A549 (cell line): Measurements from ENCODE around the gene ORM2. TPM values are rescaled to one million over a fixed set of nuclear protein-coding genes. Genes with fewer than 3 reads are reported as not detected.
A peak's percentile ranks its signal among the peaks of the same experiment; 100 is the strongest.

ENCODE experiments used
- ATAC-seq, 2 experiments: fragments of 200-7000 bp in 1 of 2; fragments of >200 bp in 1 of 2; cut with Nextera tagmentation in 1 of 2; cut with Tn5 transposase in 1 of 2; 3 replicates each; pipeline versions ENCODE4 v1.8.0 to v1.9.1; 2018 to 2020; ENCODE audit warnings: mild to moderate bottlenecking in 1 of 2, moderate library complexity in 1 of 2
- CTCF ChIA-PET: fragments of 300-600 bp; sonication (Branson Sonifier 250); formaldehyde crosslinking; extraction: SDS; loops from one replicate; lab custom pipeline; 2021; ENCODE audit warnings: antibody characterized with exemption, inconsistent platforms; lab: Yijun Ruan, JAX
- POLR2A ChIA-PET: fragments of 350-600 bp; formaldehyde crosslinking; extraction: SDS; loops from one replicate; lab custom pipeline; 2021; ENCODE audit warnings: antibody characterized with exemption, inconsistent platforms; lab: Yijun Ruan, JAX
- DNase-seq, 2 experiments: peaks; one replicate each; pipeline versions ENCODE4 v3.0.0 to v3.0.0-alpha.2; 2011 to 2016; ENCODE audit warnings: low read depth in 1 of 2, low spot score in 1 of 2
- FAIRE-seq: peaks from 2 replicates; lab custom pipeline; 2011; peaks lifted over from hg19 to GRCh38; lab: Jason Lieb, UNC
- H3K27ac ChIP-seq, 2 experiments: fragments of >200 bp; sonication (Bioruptor Twin); formaldehyde crosslinking; 3 replicates each; pipeline ENCODE4 v1.5.1; 2016 to 2017
- H3K4me1 ChIP-seq: fragments of >200 bp; sonication (Bioruptor Twin); formaldehyde crosslinking; 3 replicates; pipeline ENCODE4 v1.6.1; 2016
- H3K4me2 ChIP-seq: fragments of >200 bp; sonication (Bioruptor Twin); formaldehyde crosslinking; 3 replicates; pipeline ENCODE4 v1.6.1; 2016
- H3K4me3 ChIP-seq: fragments of >200 bp; sonication (Bioruptor Twin); formaldehyde crosslinking; 3 replicates; pipeline ENCODE4 v1.5.1; 2016
- H3K9me3 ChIP-seq: fragments of >200 bp; sonication (Bioruptor Twin); formaldehyde crosslinking; 3 replicates; pipeline ENCODE4 v1.6.1; 2016
- BHLHE40 ChIP-seq: IDR thresholded peaks from 2 replicates; pipeline ENCODE4 v1.6.1; 2012; ENCODE audit warnings: low read depth, low read length, inconsistent platforms
- CBX8 ChIP-seq: fragments of 200-600 bp; sonication (generic); IDR thresholded peaks from 2 replicates; pipeline ENCODE4 v1.6.1; 2016
- CEBPB ChIP-seq, 2 experiments: fragments of >200 bp in 1 of 2; sonication (Bioruptor Twin) in 1 of 2; formaldehyde crosslinking in 1 of 2; IDR thresholded peaks; 2 replicates each; pipeline ENCODE4 v1.6.1; 2012 to 2016
- CHD4 ChIP-seq: fragments of 200-600 bp; sonication (generic); IDR thresholded peaks from 2 replicates; pipeline ENCODE4 v1.6.1; 2016; ENCODE audit warnings: antibody characterized with exemption, mild to moderate bottlenecking, borderline replicate concordance
- EHMT2 ChIP-seq: fragments of 200-600 bp; sonication (generic); IDR thresholded peaks from 2 replicates; pipeline ENCODE4 v1.6.1; 2016; ENCODE audit warnings: antibody characterized with exemption, low read depth, mild to moderate bottlenecking, moderate library complexity
- EP300 ChIP-seq, 2 experiments: fragments of >200 bp; sonication (Bioruptor Twin); formaldehyde crosslinking; IDR thresholded peaks; 2 replicates in 1 of 2; 3 replicates in 1 of 2; pipeline ENCODE4 v1.6.1; 2016 to 2017
- ESRRA ChIP-seq: fragments of 150-350 bp; IDR thresholded peaks from 2 replicates; pipeline ENCODE4 v1.6.1; 2014; ENCODE audit warnings: mild to moderate bottlenecking, low read length, borderline replicate concordance
- GATA3 ChIP-seq: IDR thresholded peaks from 2 replicates; pipeline ENCODE4 v1.6.1; 2012; ENCODE audit warnings: borderline replicate concordance
- HEYL ChIP-seq: fragments of 250-450 bp; sonication (Bioruptor Pico); IDR thresholded peaks from 2 replicates; pipeline ENCODE4 v1.8.0; 2021; ENCODE audit warnings: mild to moderate bottlenecking, moderate library complexity
- HOXA7 ChIP-seq: fragments of 250-450 bp; sonication (Bioruptor Pico); IDR thresholded peaks from 2 replicates; pipeline ENCODE4 v1.5.0; 2020; ENCODE audit warnings: mild to moderate bottlenecking, moderate library complexity
- NFE2L2 ChIP-seq: fragments of 150-350 bp; conservative IDR thresholded peaks from 2 replicates; pipeline ENCODE4 v1.6.1; 2014; ENCODE audit warnings: low read length
- NR3C1 ChIP-seq: fragments of >200 bp; sonication (Bioruptor Twin); formaldehyde crosslinking; IDR thresholded peaks from 3 replicates; pipeline ENCODE4 v1.6.1; 2017
- RCOR1 ChIP-seq: fragments of 150-350 bp; IDR thresholded peaks from 2 replicates; pipeline ENCODE4 v1.6.1; 2014; ENCODE audit warnings: antibody characterized with exemption, low read length, low read depth
- SREBF2 ChIP-seq: fragments of 450-650 bp; IDR thresholded peaks from 2 replicates; pipeline ENCODE4 v1.6.1; 2014; ENCODE audit warnings: mild to moderate bottlenecking, moderate library complexity
- TP53 ChIP-seq: fragments of 250-450 bp; sonication (Bioruptor Pico); IDR thresholded peaks from 2 replicates; pipeline ENCODE4 v1.5.0; 2021; ENCODE audit warnings: mild to moderate bottlenecking, moderate library complexity
- ZC3H11A ChIP-seq: fragments of 450-650 bp; IDR thresholded peaks from 2 replicates; pipeline ENCODE4 v1.6.1; 2014; ENCODE audit warnings: antibody characterized with exemption, mild to moderate bottlenecking
- WGBS: methylation state at CpG from one replicate; pipeline ENCODE4 v1.1.6; 2017; ENCODE audit errors: missing lambda C conversion rate; 5-methylcytosine and 5-hydroxymethylcytosine counted together
- polyA plus RNA-seq, 4 experiments: library from polyadenylated mRNA; depleted of rRNA in 3 of 4; stranded (reverse); fragments of >200 nt; fragmentation: RNase III in 1 of 4; extraction: RNeasy Plus Mini Kit Qiagen cat#74134 plus additional on column Dnase treatment in 1 of 4; gene quantifications; 2 replicates in 3 of 4; 3 replicates in 1 of 4; pipeline ENCODE4 v1.2.3, GENCODE V29; 2011 to 2017
- TF ChIP-seq, protein P1 (sequence below): fragments of 200-600 bp; sonication (generic); IDR thresholded peaks from 2 replicates; pipeline ENCODE4 v1.6.1; 2016; ENCODE audit warnings: antibody characterized with exemption, mild to moderate bottlenecking, moderate library complexity
- TF ChIP-seq, protein P2 (sequence below): IDR thresholded peaks from 2 replicates; pipeline ENCODE4 v1.6.1; 2012
- TF ChIP-seq, protein P3 (sequence below): fragments of 450-650 bp; IDR thresholded peaks from 2 replicates; pipeline ENCODE4 v1.6.1; 2014; ENCODE audit warnings: antibody characterized with exemption
- TF ChIP-seq, protein P4 (sequence below): fragments of 250-450 bp; sonication (Bioruptor Pico); IDR thresholded peaks from 2 replicates; pipeline ENCODE4 v1.5.0; 2021; ENCODE audit warnings: mild to moderate bottlenecking, moderate library complexity, borderline replicate concordance
- TF ChIP-seq, protein P5 (sequence below): IDR thresholded peaks from 2 replicates; pipeline ENCODE4 v1.6.1; 2012; ENCODE audit warnings: low read depth, borderline replicate concordance
- TF ChIP-seq, protein P6 (sequence below): fragments of 250-450 bp; sonication (Bioruptor Pico); IDR thresholded peaks from 2 replicates; pipeline ENCODE4 v1.5.0; 2020; ENCODE audit warnings: low read depth, mild to moderate bottlenecking, moderate library complexity

Gene ORM2
- polyA plus RNA-seq, 2 of the 4 experiments (the other 2 are of a cell fraction) = 0.10 TPM; not detected in 1

DNA sequence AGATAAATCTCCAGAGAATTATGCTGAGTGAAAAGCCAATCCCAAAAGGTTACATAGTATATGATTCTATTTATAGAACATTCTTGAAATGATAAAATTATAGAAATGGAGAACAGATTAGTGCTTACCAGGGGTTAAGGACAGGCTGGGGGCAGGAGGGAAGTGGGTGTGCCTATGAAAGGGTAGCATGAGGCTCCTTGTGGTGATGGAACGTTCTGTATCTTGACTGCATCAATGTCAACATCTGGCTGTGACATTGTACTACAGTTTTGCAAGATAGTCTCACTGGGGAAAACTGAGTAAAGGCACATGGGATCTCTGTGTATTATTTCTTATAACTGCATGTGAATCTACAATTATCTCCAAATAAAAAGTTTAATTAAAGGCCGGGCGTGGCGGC, 22.3 kb downstream of the ORM2 start:
- DNase-seq (no peak), ATAC-seq (no peak), FAIRE-seq (no peak)
- Histone ChIP-seq H3K27ac (peak overlapping the region in 1 of 2 experiments; percentile 85; a peak in 1 of 6 replicates), H3K4me3 (no peak overlapping the region), H3K4me1 (peaks cover 28% of the 10 kb centered on the region), H3K9me3 (no peaks in the 10 kb centered on the region), H3K4me2 (no peak overlapping the region)
- CTCF ChIA-PET = interaction anchor here (1.0 to 1.2 kb wide), 2 partner anchors 10 to 270 kb away, joined by 4 read pairs; no protein-coding TSS in a partner anchor
- WGBS = 87% methylated on average over 4 of the region's 4 CpGs
- POLR2A ChIA-PET = no interaction called here
- no peak for TF ChIP-seq NR3C1
- no peak for TF ChIP-seq CEBPB (IDR thresholded peaks at IDR 0.05)
- TF ChIP-seq RCOR1 = no peak
- TF ChIP-seq EHMT2 = no peak
- TF ChIP-seq, protein P1, sequence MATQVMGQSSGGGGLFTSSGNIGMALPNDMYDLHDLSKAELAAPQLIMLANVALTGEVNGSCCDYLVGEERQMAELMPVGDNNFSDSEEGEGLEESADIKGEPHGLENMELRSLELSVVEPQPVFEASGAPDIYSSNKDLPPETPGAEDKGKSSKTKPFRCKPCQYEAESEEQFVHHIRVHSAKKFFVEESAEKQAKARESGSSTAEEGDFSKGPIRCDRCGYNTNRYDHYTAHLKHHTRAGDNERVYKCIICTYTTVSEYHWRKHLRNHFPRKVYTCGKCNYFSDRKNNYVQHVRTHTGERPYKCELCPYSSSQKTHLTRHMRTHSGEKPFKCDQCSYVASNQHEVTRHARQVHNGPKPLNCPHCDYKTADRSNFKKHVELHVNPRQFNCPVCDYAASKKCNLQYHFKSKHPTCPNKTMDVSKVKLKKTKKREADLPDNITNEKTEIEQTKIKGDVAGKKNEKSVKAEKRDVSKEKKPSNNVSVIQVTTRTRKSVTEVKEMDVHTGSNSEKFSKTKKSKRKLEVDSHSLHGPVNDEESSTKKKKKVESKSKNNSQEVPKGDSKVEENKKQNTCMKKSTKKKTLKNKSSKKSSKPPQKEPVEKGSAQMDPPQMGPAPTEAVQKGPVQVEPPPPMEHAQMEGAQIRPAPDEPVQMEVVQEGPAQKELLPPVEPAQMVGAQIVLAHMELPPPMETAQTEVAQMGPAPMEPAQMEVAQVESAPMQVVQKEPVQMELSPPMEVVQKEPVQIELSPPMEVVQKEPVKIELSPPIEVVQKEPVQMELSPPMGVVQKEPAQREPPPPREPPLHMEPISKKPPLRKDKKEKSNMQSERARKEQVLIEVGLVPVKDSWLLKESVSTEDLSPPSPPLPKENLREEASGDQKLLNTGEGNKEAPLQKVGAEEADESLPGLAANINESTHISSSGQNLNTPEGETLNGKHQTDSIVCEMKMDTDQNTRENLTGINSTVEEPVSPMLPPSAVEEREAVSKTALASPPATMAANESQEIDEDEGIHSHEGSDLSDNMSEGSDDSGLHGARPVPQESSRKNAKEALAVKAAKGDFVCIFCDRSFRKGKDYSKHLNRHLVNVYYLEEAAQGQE = no peak
- TF ChIP-seq HOXA7 = no peak
- TF ChIP-seq BHLHE40 = no peak
- TF ChIP-seq ESRRA = no peak
- TF ChIP-seq, protein P2, sequence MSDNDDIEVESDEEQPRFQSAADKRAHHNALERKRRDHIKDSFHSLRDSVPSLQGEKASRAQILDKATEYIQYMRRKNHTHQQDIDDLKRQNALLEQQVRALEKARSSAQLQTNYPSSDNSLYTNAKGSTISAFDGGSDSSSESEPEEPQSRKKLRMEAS = no peak
- TF ChIP-seq, protein P3, sequence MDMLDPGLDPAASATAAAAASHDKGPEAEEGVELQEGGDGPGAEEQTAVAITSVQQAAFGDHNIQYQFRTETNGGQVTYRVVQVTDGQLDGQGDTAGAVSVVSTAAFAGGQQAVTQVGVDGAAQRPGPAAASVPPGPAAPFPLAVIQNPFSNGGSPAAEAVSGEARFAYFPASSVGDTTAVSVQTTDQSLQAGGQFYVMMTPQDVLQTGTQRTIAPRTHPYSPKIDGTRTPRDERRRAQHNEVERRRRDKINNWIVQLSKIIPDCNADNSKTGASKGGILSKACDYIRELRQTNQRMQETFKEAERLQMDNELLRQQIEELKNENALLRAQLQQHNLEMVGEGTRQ = no peak
- TF ChIP-seq GATA3 = no peak
- TF ChIP-seq, protein P4, sequence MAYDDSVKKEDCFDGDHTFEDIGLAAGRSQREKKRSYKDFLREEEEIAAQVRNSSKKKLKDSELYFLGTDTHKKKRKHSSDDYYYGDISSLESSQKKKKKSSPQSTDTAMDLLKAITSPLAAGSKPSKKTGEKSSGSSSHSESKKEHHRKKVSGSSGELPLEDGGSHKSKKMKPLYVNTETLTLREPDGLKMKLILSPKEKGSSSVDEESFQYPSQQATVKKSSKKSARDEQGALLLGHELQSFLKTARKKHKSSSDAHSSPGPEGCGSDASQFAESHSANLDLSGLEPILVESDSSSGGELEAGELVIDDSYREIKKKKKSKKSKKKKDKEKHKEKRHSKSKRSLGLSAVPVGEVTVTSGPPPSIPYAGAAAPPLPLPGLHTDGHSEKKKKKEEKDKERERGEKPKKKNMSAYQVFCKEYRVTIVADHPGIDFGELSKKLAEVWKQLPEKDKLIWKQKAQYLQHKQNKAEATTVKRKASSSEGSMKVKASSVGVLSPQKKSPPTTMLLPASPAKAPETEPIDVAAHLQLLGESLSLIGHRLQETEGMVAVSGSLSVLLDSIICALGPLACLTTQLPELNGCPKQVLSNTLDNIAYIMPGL (CRISPR knock-in tag) = no peak
- no peak for TF ChIP-seq TP53 (CRISPR knock-in tag)
- TF ChIP-seq, protein P5, sequence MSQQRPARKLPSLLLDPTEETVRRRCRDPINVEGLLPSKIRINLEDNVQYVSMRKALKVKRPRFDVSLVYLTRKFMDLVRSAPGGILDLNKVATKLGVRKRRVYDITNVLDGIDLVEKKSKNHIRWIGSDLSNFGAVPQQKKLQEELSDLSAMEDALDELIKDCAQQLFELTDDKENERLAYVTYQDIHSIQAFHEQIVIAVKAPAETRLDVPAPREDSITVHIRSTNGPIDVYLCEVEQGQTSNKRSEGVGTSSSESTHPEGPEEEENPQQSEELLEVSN = no peak
- no peak for TF ChIP-seq HEYL (CRISPR knock-in tag)

DNA sequence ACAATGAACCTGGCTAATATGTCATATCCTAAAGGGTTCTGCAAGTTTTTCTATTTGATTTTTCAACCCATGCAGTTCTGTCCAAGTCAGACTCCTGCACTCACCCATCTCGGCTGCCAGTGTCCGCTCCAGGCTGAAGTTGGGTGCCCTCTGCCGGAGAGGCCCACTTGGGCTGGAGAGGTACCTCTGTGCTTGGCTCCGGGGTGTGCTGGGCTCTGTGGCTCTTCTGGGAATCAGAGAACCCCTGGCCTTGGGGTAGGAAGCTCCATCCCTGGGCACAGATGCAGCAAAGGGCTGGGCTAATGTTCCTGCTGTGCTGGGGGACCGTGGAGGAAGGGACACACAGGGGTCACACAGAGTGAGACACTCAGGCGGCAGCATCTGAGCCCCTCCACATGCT, 26.2 kb downstream of the ORM2 start:
- WGBS = 78% methylated on average over 5 of the region's 6 CpGs
- H3K9me3 ChIP-seq = no peaks in the 10 kb centered on the region
- CTCF ChIA-PET = interaction anchor here (1.1 to 2.1 kb wide), 5 partner anchors 10 to 28 kb away, joined by 3 to 6 read pairs (median 5); no protein-coding TSS in a partner anchor
- POLR2A ChIA-PET = no interaction called here
- DNase-seq (no peak), ATAC-seq (no peak), FAIRE-seq (no peak)
- no peak overlapping the region for H3K27ac ChIP-seq
- peaks cover 3% of the 10 kb centered on the region; the same call in 1 of the 3 replicates for H3K4me1 ChIP-seq
- no peak overlapping the region for H3K4me3 ChIP-seq
- no peak overlapping the region for H3K4me2 ChIP-seq
- TF ChIP-seq, protein P6, sequence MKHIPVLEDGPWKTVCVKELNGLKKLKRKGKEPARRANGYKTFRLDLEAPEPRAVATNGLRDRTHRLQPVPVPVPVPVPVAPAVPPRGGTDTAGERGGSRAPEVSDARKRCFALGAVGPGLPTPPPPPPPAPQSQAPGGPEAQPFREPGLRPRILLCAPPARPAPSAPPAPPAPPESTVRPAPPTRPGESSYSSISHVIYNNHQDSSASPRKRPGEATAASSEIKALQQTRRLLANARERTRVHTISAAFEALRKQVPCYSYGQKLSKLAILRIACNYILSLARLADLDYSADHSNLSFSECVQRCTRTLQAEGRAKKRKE = no peak
- TF ChIP-seq, protein P4 (CRISPR knock-in tag) = no peak
- TF ChIP-seq, protein P2 = no peak
- TF ChIP-seq EP300 (IDR thresholded peaks at IDR 0.05) (no peak), CBX8 (no peak), CHD4 (no peak), SREBF2 (no peak), BHLHE40 (no peak), ESRRA (no peak), ZC3H11A (no peak), NFE2L2 (no peak)
- TF ChIP-seq, protein P1 = no peak
